Colonic mucosa (tissue), 4 donors: ENCODE data around the gene MARCKSL1. TPM values are rescaled to one million over a fixed set of nuclear protein-coding genes. Genes with fewer than 3 reads are reported as not detected.
A peak's percentile ranks its signal among the peaks of the same experiment; 100 is the strongest.

Source experiments
- DNase-seq: peaks from one replicate; pipeline ENCODE4 v3.0.0-alpha.2; 2020
- H3K27ac ChIP-seq: fragments of 200-600 bp; one replicate; pipeline ENCODE4 v1.8.0; 2021
- H3K27me3 ChIP-seq: fragments of 200-600 bp; one replicate; pipeline ENCODE4 v1.8.0; 2021
- H3K36me3 ChIP-seq: fragments of 200-600 bp; one replicate; pipeline ENCODE4 v1.8.0; 2021
- H3K4me1 ChIP-seq: fragments of 200-600 bp; one replicate; pipeline ENCODE4 v1.8.0; 2021; ENCODE audit warnings: mild to moderate bottlenecking
- H3K4me3 ChIP-seq: fragments of 200-600 bp; one replicate; pipeline ENCODE4 v1.8.0; 2021
- H3K9ac ChIP-seq, 2 donors: one replicate each; pipeline ENCODE4 v1.7.0; 2013; ENCODE audit warnings: control low read depth in 2 of 2, low read depth in 2 of 2, low read length in 2 of 2
- H3K9me3 ChIP-seq: fragments of 200-600 bp; one replicate; pipeline ENCODE4 v1.8.0; 2021
- intact Hi-C: fragments of 100-400 bp; cut with DNase I; formaldehyde crosslinking; loops from one replicate; pipeline ENCODE4 v1.14.1; 2022
- total RNA-seq, 2 donors: library from RNA; stranded (reverse); fragmentation: NEBNext Ultra II Directional in 1 of 2; extraction: Animal tissue kit (Norgen Biotek cat#: 25700) in 1 of 2; gene quantifications; one replicate each; pipeline ENCODE4 v1.2.1, GENCODE V29; 2021
- TF ChIP-seq, protein P1 (sequence below): fragments of 200-600 bp; IDR thresholded peaks from one replicate; pipeline ENCODE4 v1.8.0; 2022; ENCODE audit warnings: antibody characterized with exemption, mild to moderate bottlenecking
- donor health status: healthy.
- donor health status: DM: no; HTN: no; CAD: no.
- donor health status: DM: no; HTN: no; CAD: no.

Gene MARCKSL1
- total RNA-seq, 2 donors from 2014 or later: 174 to 199 TPM

DNA sequence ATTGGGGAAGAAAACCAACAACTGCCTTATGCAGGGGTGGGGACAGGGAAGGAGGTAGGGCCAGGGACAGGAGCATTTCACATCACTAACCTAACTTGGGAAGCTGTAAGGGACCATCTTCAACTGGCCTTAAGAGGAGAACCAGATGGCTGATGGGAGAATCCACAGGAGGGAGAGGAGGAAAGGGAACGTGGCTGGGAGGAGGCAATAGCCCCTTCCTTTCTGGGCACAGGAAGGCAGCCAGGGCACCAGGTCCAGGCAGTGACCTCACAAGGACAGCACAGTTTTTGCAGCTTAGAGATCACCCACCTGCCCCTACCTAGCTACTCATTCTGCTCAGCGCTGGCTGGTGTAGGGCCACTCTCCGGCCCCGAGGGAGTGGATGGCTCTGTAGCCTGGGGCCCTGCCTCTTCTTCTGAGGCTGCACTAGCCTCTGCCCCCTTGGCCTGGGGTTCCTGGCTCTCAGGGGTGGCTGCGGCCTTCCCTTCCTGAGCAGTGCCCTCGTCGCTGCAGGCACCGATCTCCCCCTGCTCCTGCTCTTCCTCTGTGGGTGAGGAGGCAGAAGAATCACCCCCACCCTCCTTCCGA, 1.7 kb downstream of the MARCKSL1 start:
- TF ChIP-seq, protein P1, sequence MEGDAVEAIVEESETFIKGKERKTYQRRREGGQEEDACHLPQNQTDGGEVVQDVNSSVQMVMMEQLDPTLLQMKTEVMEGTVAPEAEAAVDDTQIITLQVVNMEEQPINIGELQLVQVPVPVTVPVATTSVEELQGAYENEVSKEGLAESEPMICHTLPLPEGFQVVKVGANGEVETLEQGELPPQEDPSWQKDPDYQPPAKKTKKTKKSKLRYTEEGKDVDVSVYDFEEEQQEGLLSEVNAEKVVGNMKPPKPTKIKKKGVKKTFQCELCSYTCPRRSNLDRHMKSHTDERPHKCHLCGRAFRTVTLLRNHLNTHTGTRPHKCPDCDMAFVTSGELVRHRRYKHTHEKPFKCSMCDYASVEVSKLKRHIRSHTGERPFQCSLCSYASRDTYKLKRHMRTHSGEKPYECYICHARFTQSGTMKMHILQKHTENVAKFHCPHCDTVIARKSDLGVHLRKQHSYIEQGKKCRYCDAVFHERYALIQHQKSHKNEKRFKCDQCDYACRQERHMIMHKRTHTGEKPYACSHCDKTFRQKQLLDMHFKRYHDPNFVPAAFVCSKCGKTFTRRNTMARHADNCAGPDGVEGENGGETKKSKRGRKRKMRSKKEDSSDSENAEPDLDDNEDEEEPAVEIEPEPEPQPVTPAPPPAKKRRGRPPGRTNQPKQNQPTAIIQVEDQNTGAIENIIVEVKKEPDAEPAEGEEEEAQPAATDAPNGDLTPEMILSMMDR: no peak
- Histone ChIP-seq H3K9me3 (no peaks in the 10 kb centered on the region), H3K36me3 (peaks cover 8% of the 10 kb centered on the region), H3K27ac (peak overlapping the region; percentile 56), H3K27me3 (no peaks in the 10 kb centered on the region), H3K4me3 (peak overlapping the region; percentile 68), H3K4me1 (peaks cover 36% of the 10 kb centered on the region), H3K9ac (peak overlapping the region in 1 of 2 donors; percentile 92)
- intact Hi-C loops: loop anchor here (10.0 kb wide), 1 partner anchor 90 kb away; the partner anchor contains the start of gene FAM167B
- no peak for DNase-seq

DNA sequence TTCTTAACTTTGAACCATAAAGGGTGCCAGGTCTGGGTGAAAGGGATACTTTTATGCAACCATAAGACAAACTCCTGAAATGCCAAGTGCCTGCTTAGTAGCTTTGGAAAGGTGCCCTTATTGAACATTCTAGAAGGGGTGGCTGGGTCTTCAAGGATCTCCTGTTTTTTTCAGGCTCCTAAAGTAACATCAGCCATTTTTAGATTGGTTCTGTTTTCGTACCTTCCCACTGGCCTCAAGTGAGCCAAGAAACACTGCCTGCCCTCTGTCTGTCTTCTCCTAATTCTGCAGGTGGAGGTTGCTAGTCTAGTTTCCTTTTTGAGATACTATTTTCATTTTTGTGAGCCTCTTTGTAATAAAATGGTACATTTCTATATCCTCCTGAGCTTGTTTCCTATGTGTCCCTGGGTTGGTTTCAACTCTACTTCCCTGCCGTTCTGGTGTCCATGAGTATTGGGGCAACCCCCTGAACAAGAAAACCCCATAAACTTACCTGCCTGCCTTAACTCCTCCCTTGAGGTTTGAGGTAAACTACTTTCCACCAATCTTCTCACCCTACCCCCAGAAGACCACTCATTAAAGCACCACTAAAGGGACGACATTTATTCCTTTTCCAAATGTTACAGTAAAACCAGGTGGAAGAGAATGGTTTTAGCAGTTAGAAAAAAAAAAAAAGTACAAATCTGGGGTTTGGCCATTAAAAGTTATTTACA, 2.6 kb downstream of the MARCKSL1 start:
- intact Hi-C loops: loop anchor here (10.0 kb wide), 1 partner anchor 89 kb away; the partner anchor contains the start of gene FAM167B
- H3K36me3 ChIP-seq: peaks cover 8% of the 10 kb centered on the region

DNA sequence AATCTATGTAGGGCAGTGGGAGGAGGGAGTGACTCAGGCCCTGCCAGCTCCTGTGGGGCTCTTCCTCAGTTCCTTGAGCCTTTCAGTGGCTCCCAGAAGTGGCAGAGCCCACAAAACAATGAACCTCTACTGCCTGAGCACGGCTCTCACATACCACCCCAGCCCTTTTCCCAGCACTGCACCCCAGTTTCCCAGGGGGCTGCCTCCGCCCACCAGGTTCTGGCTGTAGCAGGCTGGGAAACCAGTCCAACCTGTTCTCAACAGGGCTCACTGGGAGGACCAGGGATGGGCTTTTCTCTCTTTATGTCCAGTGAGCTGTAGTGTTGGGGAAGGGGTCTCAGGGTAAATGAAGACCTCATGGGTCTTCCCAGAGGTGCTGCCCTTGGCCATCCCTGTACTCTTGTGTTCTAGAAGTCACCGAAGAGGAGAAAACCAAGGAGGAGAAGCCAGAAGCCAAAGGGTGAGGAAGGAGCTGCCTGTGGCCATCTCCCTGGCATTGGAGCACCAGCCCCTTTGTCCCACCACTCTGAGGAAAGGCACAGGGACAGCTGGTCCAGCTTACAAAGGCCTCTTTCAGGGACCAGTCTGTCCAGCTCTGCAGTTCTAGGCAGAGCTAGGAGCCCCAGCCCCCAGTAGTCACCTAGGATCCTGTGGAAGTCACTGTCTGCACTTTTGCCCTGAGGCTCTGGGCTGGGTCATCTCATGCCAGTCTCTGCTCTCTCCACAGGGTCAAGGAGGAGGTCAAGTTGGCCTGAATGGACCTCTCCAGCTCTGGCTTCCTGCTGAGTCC, 3.5 kb downstream of the MARCKSL1 start:
- Histone ChIP-seq H3K27me3 (no peaks in the 10 kb centered on the region), H3K27ac (no peak overlapping the region), H3K4me3 (no peak overlapping the region), H3K36me3 (peaks cover 17% of the 10 kb centered on the region), H3K4me1 (peaks cover 24% of the 10 kb centered on the region), H3K9ac (peak overlapping the region in 1 of 2 donors; percentile 1), H3K9me3 (no peaks in the 10 kb centered on the region)
- TF ChIP-seq, protein P1: no peak
- peak; percentile 50 for DNase-seq
- intact Hi-C loops: loop anchor here (10.0 kb wide), 1 partner anchor 88 kb away; the partner anchor contains the start of gene FAM167B

More for the DNA sequence above, 2.6 kb downstream of the MARCKSL1 start:
- no peaks in the 10 kb centered on the region for H3K27me3 ChIP-seq
- H3K4me3 ChIP-seq: no peak overlapping the region
- H3K4me1 ChIP-seq: peaks cover 31% of the 10 kb centered on the region
- H3K9ac ChIP-seq: peak overlapping the region in 1 of 2 donors; percentile 92
- no peaks in the 10 kb centered on the region for H3K9me3 ChIP-seq
- peak overlapping the region; percentile 3 for H3K27ac ChIP-seq
- TF ChIP-seq, protein P1: no peak
- no peak for DNase-seq

DNA sequence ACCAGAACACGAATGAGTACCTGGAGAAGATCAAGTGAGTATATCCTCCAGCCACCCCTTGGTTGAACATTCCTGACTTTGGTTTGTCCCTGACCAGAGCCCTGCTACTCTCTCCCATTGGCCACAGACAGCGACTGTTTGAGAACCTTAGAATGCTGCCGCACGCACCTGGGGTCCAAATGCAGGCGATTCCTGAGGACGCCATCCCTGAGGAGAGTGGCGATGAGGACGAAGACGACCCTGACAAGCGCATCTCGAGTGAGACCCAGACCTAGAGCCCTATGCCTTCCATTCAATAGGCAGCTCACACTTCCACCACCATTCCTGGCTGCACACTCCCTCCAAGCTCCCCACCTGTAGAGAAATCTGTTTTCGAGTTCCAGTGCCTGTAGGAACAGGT, 4.5 kb downstream of the MARCKSL1 start:
- Histone ChIP-seq H3K27me3 (no peaks in the 10 kb centered on the region), H3K27ac (no peak overlapping the region), H3K36me3 (peaks cover 27% of the 10 kb centered on the region), H3K9me3 (no peaks in the 10 kb centered on the region), H3K9ac (no peak overlapping the region), H3K4me1 (peaks cover 17% of the 10 kb centered on the region), H3K4me3 (no peak overlapping the region)
- intact Hi-C loops: loop anchor here (10.0 kb wide), 1 partner anchor 87 kb away; the partner anchor contains the start of gene FAM167B
- no peak for DNase-seq
- TF ChIP-seq, protein P1: no peak

DNA sequence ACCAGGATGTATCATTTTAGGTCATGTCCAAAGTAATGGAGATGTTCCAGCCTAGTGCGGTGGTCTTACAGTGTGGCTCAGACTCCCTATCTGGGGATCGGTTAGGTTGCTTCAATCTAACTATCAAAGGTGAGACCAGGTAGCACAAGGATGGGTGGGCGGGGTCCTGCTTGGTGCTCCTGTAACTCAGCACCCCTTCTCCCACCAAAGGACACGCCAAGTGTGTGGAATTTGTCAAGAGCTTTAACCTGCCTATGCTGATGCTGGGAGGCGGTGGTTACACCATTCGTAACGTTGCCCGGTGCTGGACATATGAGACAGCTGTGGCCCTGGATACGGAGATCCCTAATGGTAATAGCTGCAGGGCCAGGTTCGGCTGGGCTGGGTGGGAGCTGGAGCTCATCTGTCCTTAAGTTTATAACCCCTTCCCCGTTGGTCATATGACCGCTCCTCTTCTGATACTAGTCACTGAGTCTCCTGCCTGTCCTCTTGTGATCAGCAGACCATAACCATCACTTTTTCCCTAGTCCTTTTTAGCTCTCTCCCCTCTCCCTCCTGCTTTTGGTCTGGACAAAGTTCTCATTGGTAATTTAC, 5.4 kb downstream of the MARCKSL1 start:
- H3K9me3 ChIP-seq: no peaks in the 10 kb centered on the region
- H3K36me3 ChIP-seq: peaks cover 34% of the 10 kb centered on the region
- TF ChIP-seq, protein P1: no peak
- intact Hi-C loops: loop anchor here (10.0 kb wide), 1 partner anchor 86 kb away; the partner anchor contains the start of gene FAM167B
- H3K9ac ChIP-seq: no peak overlapping the region
- no peaks in the 10 kb centered on the region for H3K27me3 ChIP-seq
- no peak overlapping the region for H3K4me3 ChIP-seq
- H3K4me1 ChIP-seq: peaks cover 13% of the 10 kb centered on the region
- no peak for DNase-seq
- H3K27ac ChIP-seq: no peak overlapping the region
